NCI-H345 (cell line): ENCODE results near the gene CHKB.
"Not testable (repeated sequence)": the region's sequence is repeated elsewhere in the genome, so short reads cannot be mapped to it uniquely, and the experiment has no call there.

ENCODE experiments used
- DNase-seq: peaks from one replicate; lab custom pipeline; 2025; lab: John Stamatoyannopoulos, UW

CHKB gene

DNA sequence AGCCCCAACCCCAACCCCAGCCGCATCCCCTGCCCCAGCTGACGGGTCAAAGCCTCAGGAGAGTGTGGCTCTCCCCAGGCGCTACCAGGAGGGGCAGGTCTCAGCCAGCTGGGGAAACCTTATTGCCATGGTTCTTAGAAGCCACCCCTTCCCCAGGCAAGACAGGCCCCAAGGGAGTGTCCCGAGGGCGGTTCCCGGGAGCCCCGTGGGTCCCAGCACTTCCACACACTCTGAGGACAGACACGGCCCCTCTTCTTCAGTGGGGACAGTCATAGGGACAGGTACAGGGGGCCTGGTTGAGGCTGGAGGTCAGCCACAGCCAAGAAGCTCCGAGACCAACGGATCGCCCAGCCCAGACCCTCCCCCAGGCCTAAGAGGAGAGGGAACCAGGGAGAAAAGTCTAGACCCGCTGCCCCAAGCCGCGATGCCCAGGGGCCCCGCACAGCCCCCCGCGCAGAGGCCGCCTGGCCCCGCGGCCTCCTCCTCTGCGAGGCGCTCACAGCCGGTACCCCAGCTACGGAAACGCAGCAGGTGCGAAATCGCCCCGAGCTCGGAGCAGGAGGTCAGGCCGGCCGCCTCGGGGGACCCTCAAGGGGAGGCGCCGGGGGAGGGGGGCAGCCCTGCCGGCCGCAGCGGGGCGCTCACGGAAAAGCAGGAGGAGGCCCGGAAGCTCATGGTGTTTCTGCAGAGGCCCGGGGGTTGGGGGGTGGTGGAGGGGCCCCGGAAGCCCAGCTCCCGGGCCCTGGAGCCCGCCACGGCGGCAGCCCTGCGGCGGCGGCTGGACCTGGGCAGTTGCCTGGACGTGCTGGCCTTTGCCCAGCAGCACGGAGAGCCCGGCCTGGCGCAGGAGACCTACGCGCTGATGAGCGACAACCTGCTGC, 34.4 kb downstream of the CHKB start:
- DNase-seq = no peak

DNA sequence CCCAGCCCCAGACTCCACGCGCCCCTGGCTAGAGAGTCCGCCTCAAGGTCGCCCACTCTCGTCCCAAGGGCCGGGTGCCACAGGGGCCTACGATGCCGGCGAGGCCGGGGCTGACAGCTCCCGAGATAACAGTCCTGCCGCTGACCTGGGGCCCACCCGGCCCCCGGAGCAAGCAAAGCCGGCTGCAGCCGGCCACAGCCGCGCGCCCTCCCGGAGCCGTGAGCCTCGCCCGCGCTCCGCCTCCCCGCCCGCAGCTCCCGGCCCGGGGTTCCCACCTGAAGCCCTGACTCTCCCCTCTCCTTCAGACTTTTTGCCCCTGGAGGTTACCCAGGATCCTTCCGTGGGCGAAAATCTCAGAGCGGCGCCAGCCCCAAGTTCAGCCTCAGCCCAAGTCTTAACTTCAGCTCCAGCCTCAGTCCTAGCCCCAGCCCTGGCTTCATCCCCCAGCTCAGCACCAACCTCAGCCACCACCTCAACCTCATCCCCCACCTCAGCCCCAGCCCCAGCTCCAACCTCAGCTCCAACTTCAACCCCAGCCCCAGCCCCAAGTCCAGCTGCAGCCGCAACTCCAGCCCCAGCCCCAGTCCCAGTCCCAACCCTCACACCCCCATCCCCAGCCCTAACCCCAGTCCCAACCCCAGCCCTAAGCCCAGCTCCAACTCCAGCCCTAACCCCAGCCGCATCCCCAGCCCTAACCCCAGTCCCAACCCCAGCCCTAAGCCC, 35.2 kb downstream of the CHKB start:
- DNase-seq = no peak

DNA sequence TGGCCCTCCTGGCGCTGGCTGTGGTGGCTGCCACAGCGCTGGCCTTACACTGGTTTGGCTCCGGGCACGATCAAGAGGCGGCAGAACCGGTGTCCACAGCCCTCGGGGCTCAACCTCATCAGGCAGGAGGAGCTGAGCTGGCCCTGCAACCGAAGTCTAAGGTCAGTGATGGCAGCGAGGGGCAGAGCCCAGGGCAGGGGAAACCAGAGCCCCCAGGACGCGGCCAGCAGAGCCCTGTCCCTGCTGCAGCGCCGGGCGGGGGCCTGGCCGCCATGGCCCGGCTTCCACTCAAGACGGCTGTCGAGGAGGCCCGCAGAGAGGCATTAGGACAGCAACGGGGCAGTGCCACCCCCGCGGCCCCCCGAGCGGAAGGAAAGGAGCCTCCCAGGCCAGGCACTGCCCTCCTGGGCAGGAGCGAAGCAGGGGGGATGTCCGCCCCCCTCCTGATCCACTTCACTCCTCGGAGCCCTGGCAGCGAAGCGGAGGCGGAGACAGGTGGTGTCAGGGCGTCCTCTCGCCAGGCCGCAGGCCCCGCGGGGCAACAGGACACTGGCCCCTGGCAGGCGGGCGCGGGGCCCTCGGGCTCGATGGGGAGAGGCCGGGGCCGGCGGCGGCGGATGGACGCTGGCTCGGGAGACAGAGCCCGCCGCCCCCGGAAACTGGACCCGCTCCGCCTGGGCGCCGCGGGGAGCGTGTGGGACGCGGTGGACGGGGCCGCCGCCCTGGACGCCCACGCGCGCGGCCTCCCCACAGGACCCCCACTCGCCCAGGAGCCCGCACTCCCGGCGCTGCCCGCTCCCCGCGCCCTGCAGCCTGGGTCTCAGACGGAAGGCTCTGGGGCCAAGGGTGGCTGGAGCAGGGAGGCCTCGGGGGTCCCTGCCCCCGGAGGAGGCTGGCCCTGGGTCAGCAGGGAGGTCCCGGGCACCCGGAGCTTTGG, 36.1 kb downstream of the CHKB start:
- no peak for DNase-seq

DNA sequence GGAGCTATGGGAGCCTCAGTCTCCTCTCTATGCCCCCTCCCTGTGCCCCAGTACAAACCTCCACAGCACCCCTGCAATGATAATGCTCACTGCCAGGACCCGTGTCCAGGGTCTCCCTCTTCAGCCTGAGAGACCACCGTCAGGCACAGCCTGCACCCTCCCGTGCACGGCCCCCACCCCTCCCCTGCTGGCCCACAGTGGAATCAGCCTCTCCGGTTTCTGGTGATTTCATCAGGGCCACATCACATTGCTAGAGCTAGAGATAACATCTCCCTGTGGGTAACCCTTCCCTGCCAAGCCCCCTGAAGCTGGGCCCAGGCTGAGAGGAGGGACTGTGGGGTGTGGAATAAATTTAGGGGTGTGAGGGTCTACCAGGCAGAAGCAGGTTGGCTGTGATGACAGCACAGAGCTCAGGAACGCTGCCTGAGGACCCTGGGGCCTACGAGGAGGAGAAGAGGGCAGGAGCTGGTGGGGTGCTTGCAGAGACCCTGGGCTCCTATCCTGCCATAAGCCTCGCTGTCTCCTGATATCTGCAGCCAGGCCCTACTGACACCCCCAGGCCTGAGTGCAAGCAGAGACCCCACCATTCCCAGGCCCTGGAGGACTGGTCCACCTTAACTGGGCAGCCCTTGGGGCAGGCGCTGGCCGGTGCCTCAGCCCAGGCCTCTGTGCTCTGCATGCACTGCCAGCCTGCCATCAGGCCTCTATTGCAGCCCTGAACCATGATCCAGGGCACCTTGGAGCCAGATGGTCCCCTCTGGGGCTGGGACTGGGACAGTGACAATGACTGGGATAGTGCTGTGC, 36.9 kb downstream of the CHKB start, which contains the start of gene KLHDC7B:
TSS of gene KLHDC7B (plus strand) at position 378 of the 804 bp plus-strand sequence. CDS start at position 723, 345 bp downstream.
- no peak for DNase-seq

GRCh38 chr22:50544746-50545253, 37.8 kb downstream of the CHKB start:
- DNase-seq = no peak

DNA sequence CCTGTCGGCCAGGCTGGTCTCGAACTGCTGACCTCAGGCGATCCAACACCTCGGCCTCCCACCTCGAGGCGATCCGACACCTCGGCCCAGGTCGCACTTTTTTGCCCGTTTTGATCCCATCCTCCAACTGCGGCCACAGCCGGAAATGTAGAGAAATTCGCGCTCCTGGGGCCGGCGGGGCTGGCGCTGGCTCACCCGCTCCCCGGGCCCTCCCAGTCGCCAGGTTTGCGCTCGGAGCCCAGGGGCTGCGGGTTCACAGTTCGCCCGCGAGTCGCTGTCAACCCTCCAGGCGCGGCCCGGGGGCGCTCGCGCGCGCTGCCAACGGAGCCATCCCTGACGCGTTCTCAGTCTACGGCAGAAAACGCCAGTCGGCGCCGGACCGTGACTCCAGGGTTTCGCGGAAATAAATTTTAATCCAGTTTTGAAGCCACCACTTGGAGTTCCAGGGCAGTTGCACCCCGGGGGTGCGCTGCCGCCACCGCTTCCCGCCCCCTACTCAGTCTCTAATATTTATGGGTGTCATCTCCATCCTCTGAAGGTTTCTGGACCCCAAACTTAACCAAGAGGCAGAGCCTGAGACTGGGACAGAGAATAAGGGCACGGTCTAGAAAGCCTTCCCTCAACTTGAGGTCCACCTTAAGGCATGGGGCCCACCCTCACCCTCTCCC, 38.4 kb downstream of the CHKB start:
- peak; percentile 29 for DNase-seq

DNA sequence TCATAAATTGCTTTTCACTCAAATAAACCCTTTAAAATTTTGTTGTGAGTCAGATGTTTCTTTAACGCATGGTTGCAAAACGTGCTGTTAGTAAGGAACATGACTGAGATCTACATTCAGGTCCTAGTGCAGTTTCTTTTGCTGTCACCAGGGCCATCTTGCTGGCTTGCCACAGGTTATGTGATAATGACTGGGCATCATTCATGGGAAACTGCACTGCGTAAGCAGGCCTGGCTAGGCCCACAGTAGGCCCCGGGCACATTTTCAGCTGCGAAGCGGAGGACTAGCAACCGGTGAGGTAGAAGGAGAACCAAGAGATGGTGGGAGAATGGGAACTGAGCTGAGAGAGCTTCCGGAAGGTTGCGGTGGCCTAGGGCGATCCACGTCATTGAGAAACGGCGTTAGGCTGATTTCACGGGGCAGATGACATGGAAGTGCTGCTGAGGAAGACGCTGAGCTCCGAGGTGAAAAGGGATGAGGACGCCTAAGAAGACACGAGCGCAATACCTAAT, 40.2 kb downstream of the CHKB start:
- no peak for DNase-seq

- DNase-seq = not testable (repeated sequence)
Measured at GRCh38 chr22:50541667-50542026, 41.0 kb downstream of the CHKB start.

DNA sequence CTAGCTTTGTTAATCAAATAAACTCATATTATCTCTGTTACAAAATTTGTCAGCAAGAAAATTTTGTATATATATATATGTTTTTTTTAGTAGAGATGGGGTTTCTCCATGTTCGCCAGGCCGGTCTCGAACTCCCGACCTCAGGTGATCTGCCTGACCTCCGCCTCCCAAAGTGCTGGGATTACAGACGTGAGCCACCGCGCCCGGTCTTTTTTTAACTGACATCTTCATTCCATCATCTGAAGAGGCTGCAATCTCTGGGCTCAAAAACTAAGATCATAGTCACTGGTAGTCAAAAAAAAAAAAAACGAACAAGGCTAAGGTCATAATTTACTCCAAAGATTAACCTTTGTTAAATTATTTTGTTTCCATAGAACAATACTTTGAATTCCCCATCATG, 42.3 kb downstream of the CHKB start:
- DNase-seq = no peak

DNA sequence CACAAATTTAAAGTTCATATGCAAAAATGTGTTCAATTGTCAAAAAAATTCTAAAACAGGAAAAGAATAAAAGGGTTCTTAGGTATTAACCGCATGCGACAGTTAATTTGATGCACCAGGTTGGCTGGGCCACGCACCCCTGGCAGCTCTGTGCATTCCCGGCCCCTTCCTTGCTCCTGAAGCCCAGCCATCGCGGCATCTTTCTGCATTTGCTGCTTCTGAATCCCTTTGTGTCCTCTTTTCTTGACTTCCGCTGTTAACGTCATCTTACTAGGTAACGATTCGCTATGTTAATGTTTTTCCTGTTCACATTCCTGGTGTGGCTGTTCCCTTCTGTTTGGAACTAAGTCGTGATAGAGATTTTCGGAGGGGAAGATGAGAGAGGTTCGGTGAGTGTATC, 44.9 kb downstream of the CHKB start:
- DNase-seq = no peak

GRCh38 chr22:50536226-50536625, 46.4 kb downstream of the CHKB start:
- no peak for DNase-seq

DNA sequence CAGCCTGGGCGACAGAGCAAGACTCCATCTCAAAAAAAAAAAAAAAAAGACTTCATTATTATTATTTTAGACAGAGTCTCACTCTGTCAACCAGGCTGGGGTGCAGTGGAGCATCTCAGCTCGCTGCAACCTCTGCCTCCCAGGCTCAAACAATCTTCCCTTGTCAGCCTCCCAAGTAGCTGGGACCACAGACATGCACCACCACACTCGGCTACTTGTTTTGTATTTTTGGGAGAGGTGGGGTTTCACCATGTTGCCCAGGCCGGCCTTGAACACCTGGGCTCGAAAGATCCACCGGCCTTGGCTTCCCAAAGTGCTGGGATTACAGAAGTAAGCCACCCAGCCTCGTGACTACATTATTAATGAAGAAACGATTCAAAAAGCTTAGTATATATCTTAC, 47.5 kb downstream of the CHKB start:
- DNase-seq = no peak

DNA sequence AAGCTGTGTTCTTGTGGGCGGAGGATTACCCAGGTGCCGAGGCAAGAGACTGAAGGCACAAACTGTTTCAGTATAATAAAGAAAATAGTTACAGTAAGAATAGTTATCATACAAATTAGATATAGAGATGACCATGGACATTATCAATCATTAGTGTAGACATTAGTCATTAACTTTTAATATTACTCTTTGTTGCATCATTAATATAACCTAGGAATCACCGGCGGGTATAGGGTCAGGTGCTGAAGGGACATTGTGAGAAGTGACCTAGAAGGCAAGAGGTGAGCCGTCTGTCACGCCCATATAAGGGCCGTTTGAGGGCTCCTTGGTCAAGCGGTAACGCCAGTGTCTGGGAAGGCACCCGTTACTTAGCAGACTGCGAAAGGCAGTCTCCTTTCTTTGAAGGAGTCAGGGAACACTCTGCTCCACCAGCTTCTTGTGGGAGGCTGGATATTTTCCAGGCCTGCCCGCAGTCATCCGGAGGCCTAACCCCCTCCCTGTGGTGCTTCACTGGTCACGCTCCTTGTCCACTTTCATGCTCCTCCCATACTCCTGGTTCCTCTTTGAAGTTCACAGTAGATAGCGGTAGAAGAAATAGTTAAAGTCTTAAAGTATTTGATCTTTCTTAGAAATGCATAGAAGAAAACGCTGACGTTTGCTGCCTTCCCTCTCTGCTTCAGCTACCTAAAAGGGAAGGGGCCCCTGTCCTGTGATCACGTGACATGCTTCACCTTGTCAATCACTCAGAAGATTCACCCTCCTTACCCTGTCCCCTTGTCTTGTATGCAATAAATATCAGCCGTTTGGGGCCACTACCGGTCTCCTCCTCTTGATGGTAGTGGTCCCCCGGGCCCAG, 48.6 kb downstream of the CHKB start:
- not testable (repeated sequence) for DNase-seq

DNA sequence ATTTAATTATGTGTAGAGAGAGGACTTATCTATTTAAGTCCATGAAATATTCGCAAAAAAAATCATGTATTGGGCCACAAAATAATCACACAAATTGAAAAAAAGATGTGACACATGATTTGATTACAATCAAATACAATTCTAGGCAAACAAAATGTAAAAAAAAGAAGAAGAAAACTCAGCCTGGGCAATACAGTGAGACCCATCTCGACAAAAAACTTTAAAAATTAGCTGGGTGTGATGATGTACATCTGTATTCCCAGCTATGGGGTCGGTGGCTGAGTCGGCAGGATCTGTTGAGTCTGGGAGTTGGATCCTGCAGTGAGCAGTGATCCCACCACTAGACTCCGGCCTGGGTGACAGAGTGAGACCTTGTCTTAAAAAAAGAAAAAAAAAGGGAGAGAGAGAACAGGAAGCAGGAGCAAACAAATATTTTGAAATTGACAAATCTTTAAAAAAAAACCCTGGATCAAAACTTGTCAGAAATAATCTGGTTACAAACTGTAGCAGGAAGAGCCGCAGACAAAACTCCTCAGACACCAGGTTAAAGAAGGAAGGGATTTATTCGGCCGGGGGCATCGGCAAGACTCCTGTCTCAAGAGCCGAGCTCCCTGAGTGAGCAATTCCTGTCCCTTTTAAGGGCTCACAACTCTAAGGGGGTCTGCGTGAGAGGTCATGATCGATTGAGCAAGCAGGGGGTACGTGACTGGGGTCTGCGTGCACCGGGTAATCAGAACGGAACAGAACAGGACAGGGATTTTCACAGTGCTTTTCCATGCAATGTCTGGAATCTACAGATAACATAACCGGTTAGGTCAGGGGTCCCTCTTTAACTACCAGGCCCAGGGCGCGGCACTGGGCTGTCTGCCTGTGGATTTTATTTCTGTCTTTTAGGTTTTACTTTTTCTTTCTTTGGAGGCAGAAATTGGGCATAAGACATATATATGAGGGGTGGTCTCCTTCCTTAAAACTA, 49.5 kb downstream of the CHKB start:
- DNase-seq = no peak

GRCh38 chr22:50531962-50532674, 50.5 kb downstream of the CHKB start:
- DNase-seq = peak; percentile 39

DNA sequence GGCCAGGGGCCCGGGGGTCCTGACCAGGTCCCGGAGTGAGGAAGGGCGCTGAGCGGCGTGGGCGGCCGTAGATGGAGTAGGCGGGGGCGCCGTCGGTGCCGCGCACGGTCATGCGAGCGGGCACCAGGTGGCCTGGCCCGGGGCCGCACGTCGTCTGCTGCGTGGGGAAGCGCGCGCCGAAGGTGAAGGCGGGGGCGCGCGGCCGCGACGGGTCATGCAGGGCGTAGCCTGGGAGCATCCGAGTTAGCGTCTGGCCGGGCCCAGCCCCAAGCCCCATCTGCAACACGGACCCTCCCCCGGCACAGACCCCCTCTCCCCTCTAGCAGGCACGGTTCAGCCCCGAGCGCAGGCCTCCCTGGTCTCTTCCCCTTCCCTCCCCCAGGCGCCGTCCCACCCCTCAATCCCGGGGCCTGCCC, 51.1 kb downstream of the CHKB start:
- DNase-seq = peak; percentile 30

DNA sequence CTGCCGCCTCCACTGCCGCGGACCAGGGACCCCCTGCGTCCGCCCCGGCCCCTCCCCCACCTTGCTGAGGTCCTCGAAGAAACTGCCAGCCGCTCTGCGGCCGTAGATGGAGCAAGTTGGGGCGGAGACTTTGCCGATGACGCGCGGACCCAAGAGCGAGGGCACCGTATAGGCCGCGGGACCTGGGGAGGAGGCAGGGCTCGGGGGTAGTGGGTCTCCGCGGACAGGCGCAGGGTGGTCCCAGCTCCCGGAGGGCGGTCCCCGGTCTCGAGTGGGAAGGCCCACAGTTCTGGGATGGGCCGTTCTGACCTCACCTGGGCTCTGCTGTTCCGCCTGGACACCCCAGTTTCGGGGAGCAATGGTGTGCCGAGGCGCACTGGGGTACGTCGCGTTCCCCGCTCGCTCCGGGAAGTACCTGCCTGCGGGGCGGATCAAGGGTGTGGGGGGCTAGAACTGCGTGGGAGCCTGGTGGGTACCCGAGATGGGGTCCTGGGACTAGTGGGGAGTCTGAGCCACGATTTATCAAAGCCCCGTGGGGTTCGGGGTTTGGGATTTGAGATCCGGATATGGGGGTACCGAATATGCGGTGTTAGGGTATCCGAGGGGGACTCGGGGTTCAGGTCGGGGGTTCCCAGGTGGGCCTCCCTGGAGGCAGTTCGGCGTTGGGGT, 51.6 kb downstream of the CHKB start:
- peak; percentile 34 for DNase-seq
